Kidney (tissue), 14 donors: Measurements from ENCODE around the gene RNF150. TPM values are rescaled to one million over a fixed set of nuclear protein-coding genes. Genes with fewer than 3 reads are reported as not detected.
A peak's percentile ranks its signal among the peaks of the same experiment; 100 is the strongest.

ENCODE experiments used
- DNase-seq, 5 donors: peaks; one replicate each; pipeline ENCODE4 v3.0.0-alpha.2; 2013 to 2020
- FAIRE-seq: peaks from 2 replicates; lab custom pipeline; 2012; peaks lifted over from hg19 to GRCh38; lab: Jason Lieb, UNC
- H3K27ac ChIP-seq, 2 donors: one replicate each; pipeline ENCODE4 v1.7.0; 2013; ENCODE audit warnings: low read depth in 2 of 2, low read length in 2 of 2, inconsistent platforms in 1 of 2
- H3K27me3 ChIP-seq: one replicate; pipeline ENCODE4 v1.7.1; 2013; ENCODE audit warnings: low read length, inconsistent platforms; ENCODE audit not compliant: control insufficient read depth, insufficient read depth
- H3K36me3 ChIP-seq, 3 donors: one replicate each; pipeline versions ENCODE4 v1.7.0 to v1.7.1; 2013; ENCODE audit warnings: low read length in 3 of 3, control low read depth in 1 of 3, inconsistent platforms in 1 of 3; ENCODE audit not compliant: insufficient read depth in 3 of 3, control insufficient read depth in 2 of 3
- H3K4me1 ChIP-seq, 3 donors: one replicate each; pipeline versions ENCODE4 v1.7.0 to v1.7.1; 2013; ENCODE audit warnings: low read length in 3 of 3, inconsistent platforms in 1 of 3, low read depth in 1 of 3; ENCODE audit not compliant: control insufficient read depth in 2 of 3, insufficient read depth in 2 of 3
- H3K4me3 ChIP-seq, 3 donors: one replicate each; pipeline versions ENCODE4 v1.7.0 to v1.8.1; 2013; ENCODE audit warnings: low read length in 3 of 3, control low read depth in 1 of 3, inconsistent platforms in 1 of 3
- H3K9ac ChIP-seq, 3 donors: one replicate each; pipeline versions ENCODE4 v1.7.0 to v1.7.1; 2013; ENCODE audit warnings: low read length in 3 of 3, control low read depth in 1 of 3, inconsistent platforms in 1 of 3
- H3K9me3 ChIP-seq, 3 donors: one replicate each; pipeline versions ENCODE4 v1.7.0 to v1.7.1; 2013; ENCODE audit warnings: low read length in 3 of 3, control low read depth in 1 of 3, inconsistent platforms in 1 of 3; ENCODE audit not compliant: control insufficient read depth in 2 of 3, insufficient read depth in 1 of 3
- intact Hi-C: fragments of 100-400 bp; cut with DNase I; formaldehyde crosslinking; loops from one replicate; pipeline ENCODE4 v1.11.1; 2022
- polyA plus RNA-seq: library from polyadenylated mRNA; stranded (reverse); fragments of 350-450 nt; fragmentation: Illumina TruSeq; extraction: RNeasy Lipid Tissue Mini Kit (QIAGEN cat#74804); gene quantifications from one replicate; pipeline ENCODE4 v1.2.3, GENCODE V29; 2014; ENCODE audit warnings: low read depth, low replicate concordance; ENCODE audit not compliant: insufficient read depth
- total RNA-seq: library from RNA; stranded (reverse); fragmentation: NEBNext Ultra II Directional; extraction: Animal tissue kit (Norgen Biotek cat#: 25700); gene quantifications from one replicate; pipeline ENCODE4 v1.2.1, GENCODE V29; 2021
- TF ChIP-seq, protein P1 (sequence below): IDR thresholded peaks from 3 replicates; pipeline ENCODE4 v1.5.1; 2012; ENCODE audit warnings: mild to moderate bottlenecking, moderate library complexity, borderline replicate concordance; ENCODE audit not compliant: insufficient read depth; ENCODE audit errors: extremely low read depth
- donor health status: control.
- donor health status: control.
- donor health status: control.
- donor health status: control.
- donor health status: control.
- donor health status: DM: yes; HTN: yes; CAD: no.
- donor health status: Normal renal cell carcinoma (clear cell type).

The RNF150 gene
- total and polyA plus RNA-seq, 2 donors from 2014 or later: 5.0 to 34.2 TPM

GRCh38 chr4:141098163-141098562, 35.1 kb downstream of the RNF150 start:
- Histone ChIP-seq H3K9ac (no peak overlapping the region), H3K4me3 (no peak overlapping the region), H3K36me3 (no peaks in the 10 kb centered on the region), H3K4me1 (no peaks in the 10 kb centered on the region), H3K27ac (no peak overlapping the region), H3K27me3 (no peaks in the 10 kb centered on the region), H3K9me3 (no peaks in the 10 kb centered on the region)
- intact Hi-C loops: no loop called here
- DNase-seq (no peak), FAIRE-seq (no peak)
- TF ChIP-seq, protein P1, sequence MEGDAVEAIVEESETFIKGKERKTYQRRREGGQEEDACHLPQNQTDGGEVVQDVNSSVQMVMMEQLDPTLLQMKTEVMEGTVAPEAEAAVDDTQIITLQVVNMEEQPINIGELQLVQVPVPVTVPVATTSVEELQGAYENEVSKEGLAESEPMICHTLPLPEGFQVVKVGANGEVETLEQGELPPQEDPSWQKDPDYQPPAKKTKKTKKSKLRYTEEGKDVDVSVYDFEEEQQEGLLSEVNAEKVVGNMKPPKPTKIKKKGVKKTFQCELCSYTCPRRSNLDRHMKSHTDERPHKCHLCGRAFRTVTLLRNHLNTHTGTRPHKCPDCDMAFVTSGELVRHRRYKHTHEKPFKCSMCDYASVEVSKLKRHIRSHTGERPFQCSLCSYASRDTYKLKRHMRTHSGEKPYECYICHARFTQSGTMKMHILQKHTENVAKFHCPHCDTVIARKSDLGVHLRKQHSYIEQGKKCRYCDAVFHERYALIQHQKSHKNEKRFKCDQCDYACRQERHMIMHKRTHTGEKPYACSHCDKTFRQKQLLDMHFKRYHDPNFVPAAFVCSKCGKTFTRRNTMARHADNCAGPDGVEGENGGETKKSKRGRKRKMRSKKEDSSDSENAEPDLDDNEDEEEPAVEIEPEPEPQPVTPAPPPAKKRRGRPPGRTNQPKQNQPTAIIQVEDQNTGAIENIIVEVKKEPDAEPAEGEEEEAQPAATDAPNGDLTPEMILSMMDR: no peak

DNA sequence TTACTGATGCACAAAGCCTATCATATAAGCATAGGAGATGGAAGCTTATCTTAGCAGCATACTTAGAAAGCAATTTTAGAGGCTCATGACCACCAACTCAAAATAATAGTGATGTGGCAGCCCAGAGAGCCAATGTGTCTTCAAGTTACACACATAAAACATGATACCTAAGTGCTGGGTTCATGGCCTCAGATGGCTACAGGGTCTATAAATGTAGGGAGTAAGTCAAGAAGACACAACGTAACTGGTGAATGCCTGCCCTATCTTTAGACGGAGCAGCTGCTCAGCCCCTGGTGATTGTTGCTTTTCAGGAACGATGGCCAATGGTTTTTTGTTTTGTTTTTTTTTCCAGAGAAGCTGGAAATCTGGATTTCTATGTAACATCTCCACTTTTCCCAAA, 42.8 kb downstream of the RNF150 start:
- Histone ChIP-seq H3K9ac (no peak overlapping the region), H3K27ac (no peak overlapping the region), H3K36me3 (no peaks in the 10 kb centered on the region), H3K27me3 (no peaks in the 10 kb centered on the region), H3K4me1 (peaks cover 0 to 2% (median 0%) of the 10 kb centered on the region in 3 donors), H3K9me3 (no peaks in the 10 kb centered on the region), H3K4me3 (no peak overlapping the region)
- FAIRE-seq (no peak), DNase-seq (no peak)
- intact Hi-C loops: no loop called here
- TF ChIP-seq, protein P1: no peak

GRCh38 chr4:141081921-141082395, 51.3 kb downstream of the RNF150 start:
- Histone ChIP-seq H3K27me3 (no peaks in the 10 kb centered on the region), H3K4me3 (peak overlapping the region; percentile 1 to 39 (median 35)), H3K9me3 (no peaks in the 10 kb centered on the region), H3K9ac (peak overlapping the region in 1 of 3 donors; percentile 43), H3K4me1 (peaks cover 0 to 7% (median 0%) of the 10 kb centered on the region in 3 donors), H3K27ac (peak overlapping the region in 1 of 2 donors; percentile 25), H3K36me3 (no peaks in the 10 kb centered on the region)
- FAIRE-seq: no peak
- intact Hi-C loops: no loop called here
- TF ChIP-seq, protein P1: no peak
- peak in 1 of 5 donors; percentile 34 for DNase-seq

- intact Hi-C loops: no loop called here
- Histone ChIP-seq H3K9me3 (no peaks in the 10 kb centered on the region), H3K9ac (no peak overlapping the region), H3K4me3 (no peak overlapping the region), H3K36me3 (no peaks in the 10 kb centered on the region), H3K27me3 (no peaks in the 10 kb centered on the region), H3K4me1 (peaks cover 0 to 7% (median 0%) of the 10 kb centered on the region in 3 donors), H3K27ac (no peak overlapping the region)
- TF ChIP-seq, protein P1: no peak
- no peak for DNase-seq
- FAIRE-seq: no peak
Observed at GRCh38 chr4:141080668-141081067, 52.6 kb downstream of the RNF150 start.
